Iris pigment epithelial cell (primary cell): ENCODE measurements around the gene NEK6.
A peak's percentile ranks its signal among the peaks of the same experiment; 100 is the strongest.

ENCODE experiments used
- DNase-seq: peaks from one replicate; pipeline ENCODE4 v3.0.0-alpha.2; 2011; ENCODE audit warnings: low read depth

Gene NEK6

GRCh38 chr9:124354346-124355038, 96.7 kb downstream of the NEK6 start:
- DNase-seq, result no peak

GRCh38 chr9:124355039-124355940, 97.5 kb downstream of the NEK6 start:
- no peak for DNase-seq

- no peak for DNase-seq
Measured at GRCh38 chr9:124355941-124356744, 98.4 kb downstream of the NEK6 start.

- no peak for DNase-seq
Measured at GRCh38 chr9:124356745-124357390, 99.1 kb downstream of the NEK6 start.

GRCh38 chr9:124357721-124358361, 100.1 kb downstream of the NEK6 start:
- DNase-seq, result no peak

DNA sequence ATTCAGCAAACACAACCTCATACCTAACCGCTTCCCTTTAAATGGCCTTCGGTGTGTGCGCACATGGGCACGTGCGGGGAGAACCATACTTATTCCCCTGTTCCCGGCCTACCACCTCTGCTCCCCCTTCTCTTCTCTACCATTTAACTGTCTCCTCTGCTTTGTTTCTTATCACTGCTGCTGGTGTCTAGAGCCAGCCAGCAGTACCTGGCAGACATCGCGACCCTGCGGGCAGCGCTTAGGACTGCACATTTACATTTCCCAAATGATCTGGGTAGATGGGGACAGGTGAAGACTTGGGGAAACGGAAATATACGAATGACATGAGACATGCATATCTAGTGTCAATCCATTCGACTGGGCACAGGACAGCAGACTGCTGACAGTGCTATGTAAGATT, 100.9 kb downstream of the NEK6 start:
- no peak for DNase-seq

DNA sequence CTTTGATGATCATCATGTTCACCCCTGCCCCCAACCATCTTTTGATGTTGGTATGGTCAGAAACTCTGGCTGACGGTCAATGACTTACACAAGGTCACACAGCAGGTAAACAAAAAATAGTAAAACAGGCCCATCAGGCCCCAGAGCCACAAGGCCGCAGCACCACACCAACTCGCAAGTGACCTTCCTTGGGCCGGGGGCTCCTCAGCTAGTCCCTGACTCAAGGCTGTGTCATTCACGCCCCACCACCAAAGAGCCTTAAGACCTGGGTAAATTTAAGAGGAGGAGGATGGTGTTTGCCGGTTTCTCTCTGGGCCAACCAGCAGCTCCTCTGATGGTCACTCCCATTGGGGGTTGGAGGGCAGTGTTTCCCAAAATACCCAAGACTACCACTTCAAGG, 101.7 kb downstream of the NEK6 start:
- DNase-seq, result no peak

GRCh38 chr9:124359855-124360678, 102.3 kb downstream of the NEK6 start:
- no peak for DNase-seq

GRCh38 chr9:124361128-124361527, 103.4 kb downstream of the NEK6 start:
- DNase-seq, result no peak

DNA sequence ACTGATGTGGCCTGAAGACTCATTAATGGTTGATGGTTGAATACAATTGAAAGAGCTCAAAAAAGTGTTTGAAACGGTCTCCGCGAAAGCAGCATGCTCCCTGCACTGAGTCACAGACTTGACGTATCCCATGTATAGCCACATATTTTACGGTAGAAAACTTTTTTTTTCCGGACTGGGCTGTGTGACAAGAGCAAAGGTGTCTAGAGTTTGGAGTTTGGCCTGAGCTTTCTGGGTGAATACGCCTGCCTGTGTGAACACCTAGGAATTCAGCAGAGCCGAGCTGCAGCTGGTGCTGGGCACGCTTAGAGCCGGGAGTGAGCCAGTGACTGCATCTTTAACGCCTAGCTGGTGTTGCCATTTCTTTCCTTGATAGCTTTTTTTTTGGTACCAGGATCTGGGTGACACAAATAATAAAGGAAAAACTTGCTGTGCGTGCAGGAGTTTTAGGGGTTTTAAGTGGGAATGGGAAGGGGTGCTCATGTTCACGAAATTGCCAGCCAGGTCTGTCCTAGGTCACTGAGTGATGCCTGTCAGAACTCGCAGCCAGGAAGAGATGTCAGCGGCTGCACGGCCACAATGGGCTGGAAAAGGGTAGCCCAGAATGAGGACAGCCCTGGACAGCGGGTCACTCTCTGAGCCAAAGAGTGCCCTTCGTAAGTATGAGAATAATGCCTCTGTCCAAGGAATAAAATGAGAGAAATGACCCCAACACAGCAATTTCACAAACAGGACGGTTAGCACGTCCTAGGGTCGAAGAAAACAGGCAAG, 105.8 kb downstream of the NEK6 start:
- DNase-seq, result no peak

DNA sequence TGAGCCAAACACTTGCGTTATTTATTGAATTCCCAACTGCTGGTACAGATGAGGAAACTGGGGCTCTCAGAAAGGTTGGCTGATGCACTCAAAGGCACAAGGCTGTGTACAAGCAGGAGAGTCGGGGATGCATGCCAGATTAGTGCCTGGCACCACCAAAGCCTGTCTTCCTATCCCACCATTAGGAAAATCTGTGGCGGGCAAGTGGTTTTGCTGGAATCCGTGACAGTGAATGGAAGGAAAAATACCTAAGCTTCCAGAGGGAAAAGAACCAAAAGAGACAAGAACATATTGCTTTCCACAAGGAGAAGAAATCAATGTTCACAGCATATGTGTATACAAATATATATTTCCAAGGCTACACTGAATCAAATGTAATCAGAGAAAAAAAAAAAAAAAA, 106.4 kb downstream of the NEK6 start:
- no peak for DNase-seq

DNA sequence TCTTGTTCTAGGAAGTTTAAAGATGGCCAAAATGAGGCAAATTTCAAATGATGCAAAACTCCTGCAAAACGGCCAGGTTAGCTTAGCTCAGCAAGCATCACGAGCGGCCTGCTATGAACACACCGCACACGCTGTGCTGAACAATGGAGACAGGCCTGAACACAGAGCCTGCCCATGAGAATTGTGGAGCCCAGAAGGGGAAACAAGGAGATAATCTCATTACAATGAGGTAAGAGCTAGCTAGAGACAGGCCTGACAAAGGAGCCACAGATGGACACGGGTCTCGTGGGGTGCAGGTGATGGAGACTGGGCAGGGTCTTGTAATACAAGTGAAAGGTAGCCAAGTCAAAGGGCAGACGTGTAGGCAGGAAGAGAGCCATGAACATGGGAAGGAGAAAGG, 107.3 kb downstream of the NEK6 start:
- DNase-seq, result no peak

GRCh38 chr9:124366476-124367220, 108.9 kb downstream of the NEK6 start:
- peak; percentile 85 for DNase-seq

- no peak for DNase-seq
Measured at GRCh38 chr9:124368692-124369091, 110.9 kb downstream of the NEK6 start.

GRCh38 chr9:124369231-124369797, 111.6 kb downstream of the NEK6 start:
- no peak for DNase-seq

GRCh38 chr9:124370896-124371582, 113.3 kb downstream of the NEK6 start:
- DNase-seq, result peak; percentile 78

DNA sequence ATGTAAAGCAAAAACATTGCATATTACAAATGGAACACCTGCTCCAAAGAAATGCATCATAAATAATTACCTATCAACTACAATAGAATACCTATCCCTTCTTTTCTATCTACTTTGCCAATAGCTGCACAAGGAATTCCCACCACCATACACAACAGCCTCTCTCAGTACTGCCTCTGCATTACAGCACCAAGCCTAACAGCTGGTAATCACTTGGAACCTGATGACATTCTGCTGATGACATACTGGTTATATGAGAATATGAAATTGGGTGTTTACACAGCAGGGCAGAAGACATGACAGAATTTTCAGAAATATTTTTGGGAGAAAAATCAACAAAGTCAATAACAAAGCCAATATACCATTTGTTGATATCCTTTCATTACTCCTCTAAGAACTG, 114.3 kb downstream of the NEK6 start:
- peak; percentile 29 for DNase-seq

DNA sequence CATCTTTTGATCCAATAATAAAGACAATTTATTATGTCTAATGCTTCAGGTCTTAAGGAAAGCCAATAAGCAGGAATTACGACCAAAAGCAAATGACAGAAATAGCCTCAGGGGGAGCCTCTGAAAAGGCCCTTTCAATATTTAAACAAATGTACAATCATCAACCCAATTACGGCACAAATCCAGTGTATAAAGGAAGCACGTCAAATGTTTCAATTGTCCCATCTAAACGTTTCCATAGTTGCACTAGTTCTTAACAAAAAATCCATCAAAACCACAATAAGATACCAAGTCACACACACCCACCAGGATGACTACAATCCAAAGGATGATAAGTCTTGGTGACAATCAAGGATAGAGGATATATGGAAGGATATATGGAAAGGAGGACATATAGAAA, 115.6 kb downstream of the NEK6 start:
- DNase-seq, result no peak
